ENCODE measurements around the gene CELA2A. TPM values are rescaled to one million over a fixed set of nuclear protein-coding genes. Genes with fewer than 3 reads are reported as not detected.

CELA2A gene
- polyA plus RNA-seq, 3 donors from 2014 or later = not detected

- H3K27me3 Mint-ChIP-seq (ENCODE audit: low read depth in 3 of 3) = peaks cover 14 to 20% (median 19%) of the 10 kb centered on the region in 3 donors
- peaks cover 0 to 8% (median 0%) of the 10 kb centered on the region in 3 donors for H3K36me3 Mint-ChIP-seq
- no peaks in the 10 kb centered on the region for H3K9me3 Mint-ChIP-seq
- DNase-seq = no peak
- H3K4me1 Mint-ChIP-seq = peaks cover 16% of the 10 kb centered on the region in 2 donors
- H3K4me3 Mint-ChIP-seq = no peak overlapping the region
- no peak overlapping the region for H3K27ac Mint-ChIP-seq
These were observed 13.8 kb upstream of the CELA2A start for GRCh38 chr1:15442759-15443158.

- H3K9me3 Mint-ChIP-seq = no peaks in the 10 kb centered on the region
- no peak overlapping the region for H3K4me3 Mint-ChIP-seq
- H3K36me3 Mint-ChIP-seq = peaks cover 0 to 8% (median 0%) of the 10 kb centered on the region in 3 donors
- H3K27me3 Mint-ChIP-seq (ENCODE audit: low read depth in 3 of 3) = peaks cover 14 to 20% (median 17%) of the 10 kb centered on the region in 3 donors
- H3K4me1 Mint-ChIP-seq = peaks cover 16% of the 10 kb centered on the region in 2 donors
- no peak overlapping the region for H3K27ac Mint-ChIP-seq
- DNase-seq = no peak
These were observed 13.3 kb upstream of the CELA2A start for GRCh38 chr1:15443281-15443680.

- Mint-ChIP-seq H3K9me3 (no peaks in the 10 kb centered on the region), H3K36me3 (peaks cover 0 to 8% (median 0%) of the 10 kb centered on the region in 3 donors), H3K27me3 (ENCODE audit: low read depth in 3 of 3) (peaks cover 10 to 21% (median 17%) of the 10 kb centered on the region in 3 donors), H3K4me1 (peaks cover 15 to 16% of the 10 kb centered on the region in 2 donors), H3K27ac (no peak overlapping the region), H3K4me3 (peak overlapping the region in 4 of 5 donors; percentile 14 to 50 (median 25))
- no peak for DNase-seq
These were observed 11.8 kb upstream of the CELA2A start for GRCh38 chr1:15444468-15445389.

GRCh38 chr1:15445390-15446122 is 11.0 kb upstream of the CELA2A start:
- Mint-ChIP-seq H3K9me3 (no peaks in the 10 kb centered on the region), H3K27me3 (ENCODE audit: low read depth in 3 of 3) (peaks cover 5 to 21% (median 17%) of the 10 kb centered on the region in 3 donors), H3K4me3 (peak overlapping the region; percentile 14 to 69 (median 50)), H3K36me3 (peaks cover 0 to 8% (median 0%) of the 10 kb centered on the region in 3 donors), H3K4me1 (peaks cover 15 to 16% of the 10 kb centered on the region in 2 donors), H3K27ac (peak overlapping the region in 1 of 6 donors; percentile 76)
- DNase-seq = peak in 1 of 3 donors; percentile 47

- Mint-ChIP-seq H3K9me3 (no peaks in the 10 kb centered on the region), H3K27me3 (ENCODE audit: low read depth in 3 of 3) (peaks cover 10 to 20% (median 17%) of the 10 kb centered on the region in 3 donors), H3K36me3 (peaks cover 0 to 8% (median 0%) of the 10 kb centered on the region in 3 donors), H3K4me3 (peak overlapping the region in 2 of 5 donors; percentile 62 to 69), H3K4me1 (peaks cover 15 to 16% of the 10 kb centered on the region in 2 donors), H3K27ac (no peak overlapping the region)
- DNase-seq = no peak
These were observed 10.3 kb upstream of the CELA2A start for GRCh38 chr1:15446212-15446611.

- Mint-ChIP-seq H3K4me1 (peaks cover 15 to 16% of the 10 kb centered on the region in 2 donors), H3K4me3 (no peak overlapping the region), H3K9me3 (no peaks in the 10 kb centered on the region), H3K36me3 (peaks cover 0 to 3% (median 0%) of the 10 kb centered on the region in 3 donors), H3K27me3 (ENCODE audit: low read depth in 3 of 3) (peaks cover 10 to 15% (median 14%) of the 10 kb centered on the region in 3 donors), H3K27ac (no peak overlapping the region)
- no peak for DNase-seq
These were observed 7.6 kb upstream of the CELA2A start for GRCh38 chr1:15448877-15449462.

- H3K27me3 Mint-ChIP-seq (ENCODE audit: low read depth in 3 of 3) = peaks cover 10 to 15% (median 13%) of the 10 kb centered on the region in 3 donors
- no peak overlapping the region for H3K4me3 Mint-ChIP-seq
- no peak overlapping the region for H3K27ac Mint-ChIP-seq
- no peak for DNase-seq
- peaks cover 0 to 3% (median 0%) of the 10 kb centered on the region in 3 donors for H3K36me3 Mint-ChIP-seq
- H3K9me3 Mint-ChIP-seq = no peaks in the 10 kb centered on the region
- peaks cover 15 to 16% of the 10 kb centered on the region in 2 donors for H3K4me1 Mint-ChIP-seq
These were observed 7.0 kb upstream of the CELA2A start for GRCh38 chr1:15449567-15449966.

- Mint-ChIP-seq H3K9me3 (no peaks in the 10 kb centered on the region), H3K27me3 (ENCODE audit: low read depth in 3 of 3) (peaks cover 5 to 9% (median 7%) of the 10 kb centered on the region in 3 donors), H3K36me3 (no peaks in the 10 kb centered on the region), H3K4me3 (no peak overlapping the region), H3K4me1 (peaks cover under 1% of the 10 kb centered on the region in 2 donors), H3K27ac (no peak overlapping the region)
- no peak for DNase-seq
These were observed 5.4 kb upstream of the CELA2A start for GRCh38 chr1:15451014-15451722.

- no peaks in the 10 kb centered on the region for H3K9me3 Mint-ChIP-seq
- peaks cover 4 to 6% (median 5%) of the 10 kb centered on the region in 3 donors for H3K27me3 Mint-ChIP-seq (ENCODE audit: low read depth in 3 of 3)
- DNase-seq = no peak
- H3K36me3 Mint-ChIP-seq = no peaks in the 10 kb centered on the region
- no peak overlapping the region for H3K4me3 Mint-ChIP-seq
- H3K27ac Mint-ChIP-seq = no peak overlapping the region
- H3K4me1 Mint-ChIP-seq = no peaks in the 10 kb centered on the region
These were observed 4.3 kb upstream of the CELA2A start for GRCh38 chr1:15452216-15452615.

GRCh38 chr1:15452866-15453571 is 3.5 kb upstream of the CELA2A start:
- DNase-seq = no peak
- Mint-ChIP-seq H3K9me3 (no peaks in the 10 kb centered on the region), H3K27ac (no peak overlapping the region), H3K27me3 (ENCODE audit: low read depth in 3 of 3) (peaks cover 3 to 5% (median 4%) of the 10 kb centered on the region in 3 donors), H3K36me3 (no peaks in the 10 kb centered on the region), H3K4me3 (no peak overlapping the region), H3K4me1 (no peaks in the 10 kb centered on the region)

GRCh38 chr1:15453734-15454133 is 2.8 kb upstream of the CELA2A start:
- Mint-ChIP-seq H3K4me3 (no peak overlapping the region), H3K36me3 (no peaks in the 10 kb centered on the region), H3K27ac (no peak overlapping the region), H3K4me1 (no peaks in the 10 kb centered on the region), H3K27me3 (ENCODE audit: low read depth in 3 of 3) (peaks cover 4 to 6% (median 5%) of the 10 kb centered on the region in 3 donors), H3K9me3 (no peaks in the 10 kb centered on the region)
- no peak for DNase-seq

GRCh38 chr1:15454256-15454655 is 2.3 kb upstream of the CELA2A start:
- no peaks in the 10 kb centered on the region for H3K36me3 Mint-ChIP-seq
- no peak for DNase-seq
- no peak overlapping the region for H3K4me3 Mint-ChIP-seq
- no peak overlapping the region for H3K27ac Mint-ChIP-seq
- H3K27me3 Mint-ChIP-seq (ENCODE audit: low read depth in 3 of 3) = peaks cover 4 to 6% (median 5%) of the 10 kb centered on the region in 3 donors
- H3K4me1 Mint-ChIP-seq = no peaks in the 10 kb centered on the region
- no peaks in the 10 kb centered on the region for H3K9me3 Mint-ChIP-seq

Data from immature natural killer cell (primary cell).